Mesothelial cell of epicardium (in vitro differentiated cells): ENCODE data around the gene KRTAP10-2. TPM values are rescaled to one million over a fixed set of nuclear protein-coding genes. Genes with fewer than 3 reads are reported as not detected.
A peak's percentile ranks its signal among the peaks of the same experiment; 100 is the strongest.

Experiments
- DNase-seq, 2 experiments: peaks; one replicate each; pipeline ENCODE4 v3.0.0; 2021; ENCODE audit warnings: low spot score in 2 of 2; ENCODE audit not compliant: unreplicated experiment in 2 of 2
- H3K27ac Mint-ChIP-seq: 2 replicates; pipeline ENCODE4 v1.8.0; 2021; ENCODE audit warnings: mixed read lengths
- H3K27me3 Mint-ChIP-seq: 2 replicates; pipeline ENCODE4 v1.8.0; 2021; ENCODE audit warnings: low read depth, mixed read lengths
- H3K36me3 Mint-ChIP-seq: 2 replicates; pipeline ENCODE4 v1.8.0; 2021; ENCODE audit warnings: mixed read lengths
- H3K4me1 Mint-ChIP-seq: 2 replicates; pipeline ENCODE4 v1.8.0; 2021; ENCODE audit warnings: mixed read lengths
- H3K4me3 Mint-ChIP-seq: 2 replicates; pipeline ENCODE4 v1.8.0; 2021; ENCODE audit warnings: mild to moderate bottlenecking, moderate library complexity, mixed read lengths
- H3K9me3 Mint-ChIP-seq: 2 replicates; pipeline ENCODE4 v1.8.0; 2021; ENCODE audit warnings: mixed read lengths
- CTCF ChIP-seq: fragments of 200-600 bp; sonication (generic); IDR thresholded peaks from one replicate; pipeline ENCODE4 v1.5.0; 2021; ENCODE audit warnings: antibody characterized with exemption; ENCODE audit not compliant: unreplicated experiment
- total RNA-seq: library from RNA; stranded (reverse); gene quantifications from 3 replicates; pipeline ENCODE4 v1.2.1, GENCODE V29; 2021

Gene KRTAP10-2
- total RNA-seq, 1 donor from 2014 or later: not detected

DNA sequence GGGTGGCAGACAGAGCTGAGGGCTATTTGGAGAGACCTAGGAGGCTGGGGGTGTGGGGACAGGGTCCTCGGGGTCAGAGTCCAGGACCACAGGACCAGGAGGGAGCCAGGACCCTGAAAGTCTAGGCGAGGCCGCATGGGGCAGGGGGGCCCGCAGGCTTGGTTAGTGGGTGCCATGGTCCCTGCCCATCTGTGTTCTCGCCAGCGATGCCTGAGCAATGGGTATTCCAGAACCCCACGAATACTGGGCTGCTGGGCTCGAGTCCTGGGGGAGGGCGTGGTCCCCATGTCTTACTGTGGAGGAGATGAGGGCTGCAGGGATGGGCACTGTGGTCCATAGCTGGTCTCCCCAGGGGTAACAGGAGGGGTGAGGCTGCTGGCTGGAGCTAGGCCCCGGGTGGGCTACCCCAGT lies 39.0 kb upstream of the KRTAP10-2 start:
- Mint-ChIP-seq H3K4me1 (peaks cover 15% of the 10 kb centered on the region), H3K27me3 (peaks cover 15% of the 10 kb centered on the region), H3K9me3 (peaks cover 15% of the 10 kb centered on the region), H3K27ac (no peak overlapping the region), H3K4me3 (no peak overlapping the region), H3K36me3 (no peaks in the 10 kb centered on the region)
- TF ChIP-seq CTCF: no peak
- DNase-seq: peak in 1 of 2 experiments; percentile 34

GRCh38 chr21:44589586-44590305 lies 38.4 kb upstream of the KRTAP10-2 start:
- peaks cover 14% of the 10 kb centered on the region for H3K4me1 Mint-ChIP-seq
- no peak overlapping the region for H3K4me3 Mint-ChIP-seq
- peaks cover 16% of the 10 kb centered on the region for H3K9me3 Mint-ChIP-seq
- DNase-seq: peak in 1 of 2 experiments; percentile 31
- H3K27me3 Mint-ChIP-seq: peaks cover 18% of the 10 kb centered on the region
- H3K36me3 Mint-ChIP-seq: no peaks in the 10 kb centered on the region
- no peak for TF ChIP-seq CTCF
- no peak overlapping the region for H3K27ac Mint-ChIP-seq

- Mint-ChIP-seq H3K27ac (no peak overlapping the region), H3K36me3 (no peaks in the 10 kb centered on the region), H3K4me1 (peaks cover 10% of the 10 kb centered on the region), H3K27me3 (peaks cover 20% of the 10 kb centered on the region), H3K4me3 (no peak overlapping the region), H3K9me3 (peaks cover 16% of the 10 kb centered on the region)
- DNase-seq: no peak
- no peak for TF ChIP-seq CTCF
Observed at GRCh38 chr21:44589094-44589493, 37.8 kb upstream of the KRTAP10-2 start.

GRCh38 chr21:44585892-44586291 lies 34.6 kb upstream of the KRTAP10-2 start:
- no peak for TF ChIP-seq CTCF
- H3K27me3 Mint-ChIP-seq: peaks cover 24% of the 10 kb centered on the region
- no peak overlapping the region for H3K27ac Mint-ChIP-seq
- no peak for DNase-seq
- no peaks in the 10 kb centered on the region for H3K36me3 Mint-ChIP-seq
- H3K4me1 Mint-ChIP-seq: peaks cover 8% of the 10 kb centered on the region
- H3K4me3 Mint-ChIP-seq: no peak overlapping the region
- H3K9me3 Mint-ChIP-seq: peaks cover 23% of the 10 kb centered on the region

GRCh38 chr21:44583800-44584147 lies 32.5 kb upstream of the KRTAP10-2 start:
- peaks cover 24% of the 10 kb centered on the region for H3K27me3 Mint-ChIP-seq
- DNase-seq: no peak
- no peaks in the 10 kb centered on the region for H3K36me3 Mint-ChIP-seq
- peaks cover 24% of the 10 kb centered on the region for H3K9me3 Mint-ChIP-seq
- H3K4me1 Mint-ChIP-seq: peaks cover 8% of the 10 kb centered on the region
- no peak overlapping the region for H3K27ac Mint-ChIP-seq
- no peak overlapping the region for H3K4me3 Mint-ChIP-seq
- no peak for TF ChIP-seq CTCF
